ENCODE results near the gene SLC2A10.

The SLC2A10 gene

GRCh38 chr20:46704714-46705377 lies 4.6 kb upstream of the SLC2A10 start:
- DNase-seq: no peak

GRCh38 chr20:46705378-46705729 lies 4.1 kb upstream of the SLC2A10 start:
- no peak for DNase-seq

- no peak for DNase-seq
These were observed 3.2 kb upstream of the SLC2A10 start for GRCh38 chr20:46706242-46706641.

GRCh38 chr20:46708172-46708860 lies 1.1 kb upstream of the SLC2A10 start:
- DNase-seq: no peak

- DNase-seq: no peak
These were observed 392 bp upstream of the SLC2A10 start for GRCh38 chr20:46709055-46709458.

- no peak for DNase-seq
These were observed 884 bp downstream of the SLC2A10 start for GRCh38 chr20:46710153-46710913.

GRCh38 chr20:46712056-46712636 lies 2.7 kb downstream of the SLC2A10 start:
- no peak for DNase-seq

GRCh38 chr20:46713957-46714834 lies 4.7 kb downstream of the SLC2A10 start:
- no peak for DNase-seq

- DNase-seq: no peak
These were observed 5.9 kb downstream of the SLC2A10 start for GRCh38 chr20:46715292-46715756.

GRCh38 chr20:46717818-46718541 lies 8.5 kb downstream of the SLC2A10 start:
- no peak for DNase-seq

GRCh38 chr20:46720019-46720418 lies 10.6 kb downstream of the SLC2A10 start:
- DNase-seq: no peak

GRCh38 chr20:46720776-46721425 lies 11.5 kb downstream of the SLC2A10 start:
- DNase-seq: no peak

- DNase-seq: no peak
These were observed 12.0 kb downstream of the SLC2A10 start for GRCh38 chr20:46721476-46721875.

GRCh38 chr20:46722450-46722849 lies 13.0 kb downstream of the SLC2A10 start:
- DNase-seq: no peak

GRCh38 chr20:46723039-46723438 lies 13.6 kb downstream of the SLC2A10 start:
- DNase-seq: no peak

- no peak for DNase-seq
These were observed 15.0 kb downstream of the SLC2A10 start for GRCh38 chr20:46724343-46724959.

- no peak for DNase-seq
These were observed 16.0 kb downstream of the SLC2A10 start for GRCh38 chr20:46725186-46726165.

- no peak for DNase-seq
These were observed 22.3 kb downstream of the SLC2A10 start for GRCh38 chr20:46731770-46732169.

- no peak for DNase-seq
These were observed 26.0 kb downstream of the SLC2A10 start for GRCh38 chr20:46735436-46735835.
